Measurements from ENCODE around the gene TGM1. TPM values are rescaled to one million over a fixed set of nuclear protein-coding genes. Genes with fewer than 3 reads are reported as not detected.

TGM1 gene
- total and polyA plus RNA-seq, 2 experiments from 2014 or later, result 0.31 to 0.63 TPM

DNA sequence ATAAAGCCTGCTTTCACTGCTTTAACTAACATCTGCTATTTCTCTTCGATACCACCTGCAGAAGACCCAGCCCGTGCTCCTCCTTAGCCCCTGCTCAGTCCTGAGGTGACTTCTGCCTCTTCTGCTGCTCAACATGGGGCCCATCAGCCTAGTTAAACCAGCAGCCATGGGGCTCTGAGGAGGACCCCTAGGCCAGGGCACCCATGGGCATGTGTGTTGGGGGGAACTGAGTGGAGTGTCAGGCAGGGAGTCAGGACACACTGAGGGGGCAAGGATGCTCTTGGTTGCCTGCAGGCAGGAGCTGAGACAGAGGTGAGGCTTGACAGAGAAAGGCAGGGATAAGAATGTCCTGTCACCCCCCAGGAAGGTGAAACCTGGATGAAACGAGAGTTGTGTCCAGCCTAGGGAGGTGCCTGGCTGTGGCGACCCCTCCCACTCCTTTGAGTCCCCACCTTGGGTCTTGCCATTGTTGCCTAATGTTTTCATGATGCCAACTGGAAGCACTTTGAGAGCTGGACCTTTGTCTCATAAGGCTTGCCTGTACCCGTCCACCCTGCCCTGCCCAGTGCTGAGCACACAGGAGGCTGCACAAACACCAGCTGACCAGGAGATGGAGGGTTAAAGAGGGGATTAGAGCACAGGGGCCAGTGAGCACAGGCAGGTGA, 21.0 kb upstream of the TGM1 start:
- Histone ChIP-seq H3F3A (replicated peaks; ENCODE audit: low read depth) (no peaks in the 10 kb centered on the region), H3K36me3 (ENCODE audit: insufficient read depth) (no peaks in the 10 kb centered on the region), H3K4me2 (no peak overlapping the region), H4K20me1 (replicated peaks; ENCODE audit: insufficient read depth) (no peaks in the 10 kb centered on the region; the same call in 1 of the 2 replicates), H2AFZ (no peak overlapping the region), H3K79me2 (replicated peaks; ENCODE audit: insufficient read depth) (no peaks in the 10 kb centered on the region), H3K4me3 (no peak overlapping the region), H3K27ac (ENCODE audit: low read depth) (no peak overlapping the region), H3K9me2 (ENCODE audit: insufficient read depth) (no peaks in the 10 kb centered on the region), H3K4me1 (ENCODE audit: insufficient read depth) (no peaks in the 10 kb centered on the region), H3K27me3 (ENCODE audit: insufficient read depth) (no peaks in the 10 kb centered on the region)
- H3K27ac Mint-ChIP-seq, result no peak overlapping the region
- no peak for TF ChIP-seq CREB1 (CRISPR knock-in tag; IDR thresholded peaks at IDR 0.05; ENCODE audit: low read depth)
- TF ChIP-seq, protein P1, sequence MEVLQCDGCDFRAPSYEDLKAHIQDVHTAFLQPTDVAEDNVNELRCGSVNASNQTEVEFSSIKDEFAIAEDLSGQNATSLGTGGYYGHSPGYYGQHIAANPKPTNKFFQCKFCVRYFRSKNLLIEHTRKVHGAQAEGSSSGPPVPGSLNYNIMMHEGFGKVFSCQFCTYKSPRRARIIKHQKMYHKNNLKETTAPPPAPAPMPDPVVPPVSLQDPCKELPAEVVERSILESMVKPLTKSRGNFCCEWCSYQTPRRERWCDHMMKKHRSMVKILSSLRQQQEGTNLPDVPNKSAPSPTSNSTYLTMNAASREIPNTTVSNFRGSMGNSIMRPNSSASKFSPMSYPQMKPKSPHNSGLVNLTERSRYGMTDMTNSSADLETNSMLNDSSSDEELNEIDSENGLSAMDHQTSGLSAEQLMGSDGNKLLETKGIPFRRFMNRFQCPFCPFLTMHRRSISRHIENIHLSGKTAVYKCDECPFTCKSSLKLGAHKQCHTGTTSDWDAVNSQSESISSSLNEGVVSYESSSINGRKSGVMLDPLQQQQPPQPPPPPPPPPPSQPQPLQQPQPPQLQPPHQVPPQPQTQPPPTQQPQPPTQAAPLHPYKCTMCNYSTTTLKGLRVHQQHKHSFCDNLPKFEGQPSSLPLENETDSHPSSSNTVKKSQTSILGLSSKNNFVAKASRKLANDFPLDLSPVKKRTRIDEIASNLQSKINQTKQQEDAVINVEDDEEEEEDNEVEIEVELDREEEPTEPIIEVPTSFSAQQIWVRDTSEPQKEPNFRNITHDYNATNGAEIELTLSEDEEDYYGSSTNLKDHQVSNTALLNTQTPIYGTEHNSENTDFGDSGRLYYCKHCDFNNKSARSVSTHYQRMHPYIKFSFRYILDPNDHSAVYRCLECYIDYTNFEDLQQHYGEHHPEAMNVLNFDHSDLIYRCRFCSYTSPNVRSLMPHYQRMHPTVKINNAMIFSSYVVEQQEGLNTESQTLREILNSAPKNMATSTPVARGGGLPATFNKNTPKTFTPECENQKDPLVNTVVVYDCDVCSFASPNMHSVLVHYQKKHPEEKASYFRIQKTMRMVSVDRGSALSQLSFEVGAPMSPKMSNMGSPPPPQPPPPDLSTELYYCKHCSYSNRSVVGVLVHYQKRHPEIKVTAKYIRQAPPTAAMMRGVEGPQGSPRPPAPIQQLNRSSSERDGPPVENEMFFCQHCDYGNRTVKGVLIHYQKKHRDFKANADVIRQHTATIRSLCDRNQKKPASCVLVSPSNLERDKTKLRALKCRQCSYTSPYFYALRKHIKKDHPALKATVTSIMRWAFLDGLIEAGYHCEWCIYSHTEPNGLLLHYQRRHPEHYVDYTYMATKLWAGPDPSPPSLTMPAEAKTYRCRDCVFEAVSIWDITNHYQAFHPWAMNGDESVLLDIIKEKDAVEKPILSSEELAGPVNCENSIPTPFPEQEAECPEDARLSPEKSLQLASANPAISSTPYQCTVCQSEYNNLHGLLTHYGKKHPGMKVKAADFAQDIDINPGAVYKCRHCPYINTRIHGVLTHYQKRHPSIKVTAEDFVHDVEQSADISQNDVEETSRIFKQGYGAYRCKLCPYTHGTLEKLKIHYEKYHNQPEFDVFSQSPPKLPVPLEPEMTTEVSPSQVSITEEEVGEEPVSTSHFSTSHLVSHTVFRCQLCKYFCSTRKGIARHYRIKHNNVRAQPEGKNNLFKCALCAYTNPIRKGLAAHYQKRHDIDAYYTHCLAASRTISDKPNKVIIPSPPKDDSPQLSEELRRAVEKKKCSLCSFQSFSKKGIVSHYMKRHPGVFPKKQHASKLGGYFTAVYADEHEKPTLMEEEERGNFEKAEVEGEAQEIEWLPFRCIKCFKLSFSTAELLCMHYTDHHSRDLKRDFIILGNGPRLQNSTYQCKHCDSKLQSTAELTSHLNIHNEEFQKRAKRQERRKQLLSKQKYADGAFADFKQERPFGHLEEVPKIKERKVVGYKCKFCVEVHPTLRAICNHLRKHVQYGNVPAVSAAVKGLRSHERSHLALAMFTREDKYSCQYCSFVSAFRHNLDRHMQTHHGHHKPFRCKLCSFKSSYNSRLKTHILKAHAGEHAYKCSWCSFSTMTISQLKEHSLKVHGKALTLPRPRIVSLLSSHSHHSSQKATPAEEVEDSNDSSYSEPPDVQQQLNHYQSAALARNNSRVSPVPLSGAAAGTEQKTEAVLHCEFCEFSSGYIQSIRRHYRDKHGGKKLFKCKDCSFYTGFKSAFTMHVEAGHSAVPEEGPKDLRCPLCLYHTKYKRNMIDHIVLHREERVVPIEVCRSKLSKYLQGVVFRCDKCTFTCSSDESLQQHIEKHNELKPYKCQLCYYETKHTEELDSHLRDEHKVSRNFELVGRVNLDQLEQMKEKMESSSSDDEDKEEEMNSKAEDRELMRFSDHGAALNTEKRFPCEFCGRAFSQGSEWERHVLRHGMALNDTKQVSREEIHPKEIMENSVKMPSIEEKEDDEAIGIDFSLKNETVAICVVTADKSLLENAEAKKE (CRISPR knock-in tag; IDR thresholded peaks at IDR 0.05), result no peak
- TF ChIP-seq EZH2 (IDR thresholded peaks at IDR 0.05; ENCODE audit: low read depth, unreplicated experiment), result no peak
- TF ChIP-seq, protein P2, sequence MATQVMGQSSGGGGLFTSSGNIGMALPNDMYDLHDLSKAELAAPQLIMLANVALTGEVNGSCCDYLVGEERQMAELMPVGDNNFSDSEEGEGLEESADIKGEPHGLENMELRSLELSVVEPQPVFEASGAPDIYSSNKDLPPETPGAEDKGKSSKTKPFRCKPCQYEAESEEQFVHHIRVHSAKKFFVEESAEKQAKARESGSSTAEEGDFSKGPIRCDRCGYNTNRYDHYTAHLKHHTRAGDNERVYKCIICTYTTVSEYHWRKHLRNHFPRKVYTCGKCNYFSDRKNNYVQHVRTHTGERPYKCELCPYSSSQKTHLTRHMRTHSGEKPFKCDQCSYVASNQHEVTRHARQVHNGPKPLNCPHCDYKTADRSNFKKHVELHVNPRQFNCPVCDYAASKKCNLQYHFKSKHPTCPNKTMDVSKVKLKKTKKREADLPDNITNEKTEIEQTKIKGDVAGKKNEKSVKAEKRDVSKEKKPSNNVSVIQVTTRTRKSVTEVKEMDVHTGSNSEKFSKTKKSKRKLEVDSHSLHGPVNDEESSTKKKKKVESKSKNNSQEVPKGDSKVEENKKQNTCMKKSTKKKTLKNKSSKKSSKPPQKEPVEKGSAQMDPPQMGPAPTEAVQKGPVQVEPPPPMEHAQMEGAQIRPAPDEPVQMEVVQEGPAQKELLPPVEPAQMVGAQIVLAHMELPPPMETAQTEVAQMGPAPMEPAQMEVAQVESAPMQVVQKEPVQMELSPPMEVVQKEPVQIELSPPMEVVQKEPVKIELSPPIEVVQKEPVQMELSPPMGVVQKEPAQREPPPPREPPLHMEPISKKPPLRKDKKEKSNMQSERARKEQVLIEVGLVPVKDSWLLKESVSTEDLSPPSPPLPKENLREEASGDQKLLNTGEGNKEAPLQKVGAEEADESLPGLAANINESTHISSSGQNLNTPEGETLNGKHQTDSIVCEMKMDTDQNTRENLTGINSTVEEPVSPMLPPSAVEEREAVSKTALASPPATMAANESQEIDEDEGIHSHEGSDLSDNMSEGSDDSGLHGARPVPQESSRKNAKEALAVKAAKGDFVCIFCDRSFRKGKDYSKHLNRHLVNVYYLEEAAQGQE (IDR thresholded peaks at IDR 0.05; ENCODE audit: unreplicated experiment), result no peak
- TF ChIP-seq ZNF331 (CRISPR knock-in tag; IDR thresholded peaks at IDR 0.05; ENCODE audit: low read depth), result no peak
- no peak for TF ChIP-seq POLR2AphosphoS5 (IDR thresholded peaks at IDR 0.05; ENCODE audit: low read depth)
- no peak for TF ChIP-seq JUNB (IDR thresholded peaks at IDR 0.05; ENCODE audit: unreplicated experiment)
- TF ChIP-seq ZNF114 (CRISPR knock-in tag; IDR thresholded peaks at IDR 0.05), result no peak
- TF ChIP-seq NANOG (IDR thresholded peaks at IDR 0.05; ENCODE audit: borderline replicate concordance), result no peak
- TF ChIP-seq STAT1 (IDR thresholded peaks at IDR 0.05; ENCODE audit: unreplicated experiment), result no peak
- TF ChIP-seq, protein P3, sequence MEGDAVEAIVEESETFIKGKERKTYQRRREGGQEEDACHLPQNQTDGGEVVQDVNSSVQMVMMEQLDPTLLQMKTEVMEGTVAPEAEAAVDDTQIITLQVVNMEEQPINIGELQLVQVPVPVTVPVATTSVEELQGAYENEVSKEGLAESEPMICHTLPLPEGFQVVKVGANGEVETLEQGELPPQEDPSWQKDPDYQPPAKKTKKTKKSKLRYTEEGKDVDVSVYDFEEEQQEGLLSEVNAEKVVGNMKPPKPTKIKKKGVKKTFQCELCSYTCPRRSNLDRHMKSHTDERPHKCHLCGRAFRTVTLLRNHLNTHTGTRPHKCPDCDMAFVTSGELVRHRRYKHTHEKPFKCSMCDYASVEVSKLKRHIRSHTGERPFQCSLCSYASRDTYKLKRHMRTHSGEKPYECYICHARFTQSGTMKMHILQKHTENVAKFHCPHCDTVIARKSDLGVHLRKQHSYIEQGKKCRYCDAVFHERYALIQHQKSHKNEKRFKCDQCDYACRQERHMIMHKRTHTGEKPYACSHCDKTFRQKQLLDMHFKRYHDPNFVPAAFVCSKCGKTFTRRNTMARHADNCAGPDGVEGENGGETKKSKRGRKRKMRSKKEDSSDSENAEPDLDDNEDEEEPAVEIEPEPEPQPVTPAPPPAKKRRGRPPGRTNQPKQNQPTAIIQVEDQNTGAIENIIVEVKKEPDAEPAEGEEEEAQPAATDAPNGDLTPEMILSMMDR (conservative IDR thresholded peaks at IDR 0.05; ENCODE audit: low read depth in 2 of 2), result no peak
- TF ChIP-seq, protein P4, sequence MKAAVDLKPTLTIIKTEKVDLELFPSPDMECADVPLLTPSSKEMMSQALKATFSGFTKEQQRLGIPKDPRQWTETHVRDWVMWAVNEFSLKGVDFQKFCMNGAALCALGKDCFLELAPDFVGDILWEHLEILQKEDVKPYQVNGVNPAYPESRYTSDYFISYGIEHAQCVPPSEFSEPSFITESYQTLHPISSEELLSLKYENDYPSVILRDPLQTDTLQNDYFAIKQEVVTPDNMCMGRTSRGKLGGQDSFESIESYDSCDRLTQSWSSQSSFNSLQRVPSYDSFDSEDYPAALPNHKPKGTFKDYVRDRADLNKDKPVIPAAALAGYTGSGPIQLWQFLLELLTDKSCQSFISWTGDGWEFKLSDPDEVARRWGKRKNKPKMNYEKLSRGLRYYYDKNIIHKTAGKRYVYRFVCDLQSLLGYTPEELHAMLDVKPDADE (IDR thresholded peaks at IDR 0.05), result no peak
- TF ChIP-seq EZH2phosphoT487 (IDR thresholded peaks at IDR 0.05; ENCODE audit: unreplicated experiment), result no peak
- no peaks in the 10 kb centered on the region; the same call in 2 of the 3 replicates for H3K4me1 Mint-ChIP-seq
- H3K9me3 Mint-ChIP-seq, result no peaks in the 10 kb centered on the region
- ATAC-seq, result no peak
- no peak overlapping the region for H3K4me3 Mint-ChIP-seq
- DNase-seq (ENCODE audit: low spot score), result no peak
- no peaks in the 10 kb centered on the region; the same call in 2 of the 3 replicates for H3K36me3 Mint-ChIP-seq (ENCODE audit: low read depth)
- H3K27me3 Mint-ChIP-seq (ENCODE audit: insufficient read depth, low read depth, poor library complexity), result peaks cover 14% of the 10 kb centered on the region
